Upper lobe of left lung (tissue), 4 donors: ENCODE measurements around the gene HCST.
"Not testable (repeated sequence)": the region's sequence is repeated elsewhere in the genome, so short reads cannot be mapped to it uniquely, and the experiment has no call there.

Source experiments
- CTCF ChIP-seq, 6 experiments: fragments of 450-650 bp in 4 of 6; fragments of 200-600 bp in 2 of 6; sonication (generic) in 2 of 6; IDR thresholded peaks; one replicate each; pipeline ENCODE4 v1.5.1; 2016 to 2019; ENCODE audit warnings: antibody characterized with exemption in 6 of 6
- EP300 ChIP-seq, 4 donors: sonication (generic); formaldehyde crosslinking; IDR thresholded peaks; one replicate each; pipeline ENCODE4 v1.5.1; 2017; ENCODE audit warnings: antibody characterized with exemption in 4 of 4, control low read depth in 2 of 4
- POLR2A ChIP-seq, 4 donors: fragments of 450-650 bp; IDR thresholded peaks; one replicate each; pipeline ENCODE4 v1.5.1; 2016 to 2017; ENCODE audit warnings: antibody characterized with exemption in 4 of 4, mild to moderate bottlenecking in 2 of 4

- TF ChIP-seq CTCF, POLR2A, EP300 (IDR thresholded peaks at IDR 0.05): not testable (repeated sequence)
Observed at GRCh38 chr19:35891819-35892218, 10.5 kb upstream of the HCST start.
